ENCODE data around the gene FGA.

Gene FGA

DNA sequence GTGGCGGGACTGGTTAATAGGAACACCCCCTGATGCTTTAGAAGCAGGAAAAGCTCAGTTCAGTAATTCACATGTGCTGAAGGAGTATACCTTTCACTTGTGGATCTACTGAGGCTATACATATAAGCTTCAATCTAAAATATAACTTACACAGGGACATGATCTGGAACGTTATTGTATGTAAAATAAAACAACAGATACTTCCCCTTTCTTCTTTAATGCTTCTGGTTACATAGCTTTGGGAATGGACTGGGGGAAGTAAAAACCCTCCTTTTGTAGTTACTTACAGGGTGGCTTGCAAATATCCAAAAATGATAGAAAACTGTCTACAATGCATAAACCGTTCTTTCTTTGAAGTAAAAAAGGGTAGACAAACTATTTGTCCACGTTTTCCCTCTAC is 20.0 kb upstream of the FGA start:
- in situ Hi-C loops (cut with HindIII; ENCODE audit: low sequenced_read_pairs), result no loop called here
- no peak overlapping the region for H3K4me3 ChIP-seq (ENCODE audit: low read depth, low read length)
- no peak for DNase-seq (ENCODE audit: low read depth)
- TF ChIP-seq, protein P1, sequence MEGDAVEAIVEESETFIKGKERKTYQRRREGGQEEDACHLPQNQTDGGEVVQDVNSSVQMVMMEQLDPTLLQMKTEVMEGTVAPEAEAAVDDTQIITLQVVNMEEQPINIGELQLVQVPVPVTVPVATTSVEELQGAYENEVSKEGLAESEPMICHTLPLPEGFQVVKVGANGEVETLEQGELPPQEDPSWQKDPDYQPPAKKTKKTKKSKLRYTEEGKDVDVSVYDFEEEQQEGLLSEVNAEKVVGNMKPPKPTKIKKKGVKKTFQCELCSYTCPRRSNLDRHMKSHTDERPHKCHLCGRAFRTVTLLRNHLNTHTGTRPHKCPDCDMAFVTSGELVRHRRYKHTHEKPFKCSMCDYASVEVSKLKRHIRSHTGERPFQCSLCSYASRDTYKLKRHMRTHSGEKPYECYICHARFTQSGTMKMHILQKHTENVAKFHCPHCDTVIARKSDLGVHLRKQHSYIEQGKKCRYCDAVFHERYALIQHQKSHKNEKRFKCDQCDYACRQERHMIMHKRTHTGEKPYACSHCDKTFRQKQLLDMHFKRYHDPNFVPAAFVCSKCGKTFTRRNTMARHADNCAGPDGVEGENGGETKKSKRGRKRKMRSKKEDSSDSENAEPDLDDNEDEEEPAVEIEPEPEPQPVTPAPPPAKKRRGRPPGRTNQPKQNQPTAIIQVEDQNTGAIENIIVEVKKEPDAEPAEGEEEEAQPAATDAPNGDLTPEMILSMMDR (IDR thresholded peaks at IDR 0.05; ENCODE audit: low read depth, low read length, missing control alignments), result no peak

DNA sequence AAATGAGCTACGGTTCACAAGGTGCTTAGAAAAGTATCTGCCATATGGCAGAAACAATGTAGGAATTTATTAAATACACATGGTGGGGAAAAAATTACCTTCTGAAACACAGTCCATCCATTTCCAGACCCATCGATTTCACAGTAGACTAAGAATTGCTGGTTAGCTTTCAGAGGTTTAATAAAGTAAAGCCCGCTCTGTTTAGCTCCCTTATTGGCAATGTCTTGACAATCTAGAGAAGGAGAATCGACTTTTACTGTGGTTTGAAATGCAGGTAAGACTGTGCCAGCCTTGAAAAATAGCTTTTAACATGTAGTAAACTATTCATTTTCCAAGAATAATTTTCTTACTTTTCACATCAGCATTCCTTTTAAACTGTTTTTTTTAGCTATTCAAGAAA is 19.0 kb upstream of the FGA start:
- H3K4me3 ChIP-seq (ENCODE audit: low read depth, low read length), result no peak overlapping the region
- in situ Hi-C loops (cut with HindIII; ENCODE audit: low sequenced_read_pairs), result no loop called here
- DNase-seq (ENCODE audit: low read depth), result no peak
- TF ChIP-seq, protein P1 (IDR thresholded peaks at IDR 0.05; ENCODE audit: low read depth, low read length, missing control alignments), result no peak

- DNase-seq (ENCODE audit: low read depth), result no peak
Measured at GRCh38 chr4:154608361-154609252, 18.1 kb upstream of the FGA start.

GRCh38 chr4:154606728-154607723 is 16.5 kb upstream of the FGA start:
- DNase-seq (ENCODE audit: low read depth), result no peak
- in situ Hi-C loops (cut with HindIII; ENCODE audit: low sequenced_read_pairs), result no loop called here
- TF ChIP-seq, protein P1 (IDR thresholded peaks at IDR 0.05; ENCODE audit: low read depth, low read length, missing control alignments), result no peak
- no peak overlapping the region for H3K4me3 ChIP-seq (ENCODE audit: low read depth, low read length)

More at GRCh38 chr4:154608361-154609252, 18.1 kb upstream of the FGA start:
- in situ Hi-C loops (cut with HindIII; ENCODE audit: low sequenced_read_pairs), result no loop called here
- H3K4me3 ChIP-seq (ENCODE audit: low read depth, low read length), result no peak overlapping the region
- TF ChIP-seq, protein P1 (IDR thresholded peaks at IDR 0.05; ENCODE audit: low read depth, low read length, missing control alignments), result no peak

DNA sequence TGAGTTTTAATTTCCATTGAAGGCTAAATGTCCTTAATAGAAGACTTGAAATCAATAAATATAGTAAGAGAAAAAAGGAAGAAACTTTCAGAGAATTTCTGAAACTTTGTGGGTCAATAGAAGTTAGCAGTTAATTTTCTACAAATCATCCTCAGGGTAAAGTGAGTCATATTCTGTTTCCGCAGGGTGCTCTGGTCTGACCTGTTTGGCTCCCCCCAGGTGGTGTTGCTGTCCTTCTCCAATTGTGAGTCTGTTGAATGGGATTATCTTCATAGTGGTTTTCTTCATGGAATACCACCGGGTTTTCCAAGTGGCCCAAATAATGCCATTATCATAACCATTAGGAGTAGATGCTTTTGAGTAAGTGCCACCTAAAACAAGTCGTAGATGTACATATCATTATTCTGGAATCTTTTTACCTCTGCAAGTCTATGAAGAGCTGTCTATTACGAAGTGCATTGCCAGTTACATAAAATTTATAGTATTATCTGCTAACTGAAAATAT is 14.2 kb upstream of the FGA start:
- no peak overlapping the region for H3K4me3 ChIP-seq (ENCODE audit: low read depth, low read length)
- in situ Hi-C loops (cut with HindIII; ENCODE audit: low sequenced_read_pairs), result no loop called here
- no peak for DNase-seq (ENCODE audit: low read depth)
- TF ChIP-seq, protein P1 (IDR thresholded peaks at IDR 0.05; ENCODE audit: low read depth, low read length, missing control alignments), result no peak
